Endothelial cell of umbilical vein (primary cell): ENCODE measurements around the gene ADIPOR2.

Experiments used
- CTCF ChIP-seq, 2 donors: IDR thresholded peaks; 1 replicate in 1 of 2; 2 replicates in 1 of 2; pipeline ENCODE4 v1.5.1; 2011; ENCODE audit warnings: low read length in 2 of 2, mild to moderate bottlenecking in 2 of 2, moderate library complexity in 2 of 2, control low read depth in 1 of 2, inconsistent platforms in 1 of 2, low read depth in 1 of 2; ENCODE audit not compliant: insufficient read depth in 1 of 2; ENCODE audit errors: extremely low read depth in 1 of 2
- EZH2 ChIP-seq: IDR thresholded peaks from 2 replicates; pipeline ENCODE4 v1.6.1; 2012; ENCODE audit warnings: borderline replicate concordance, low read depth, mild to moderate bottlenecking, moderate library complexity, low read length, inconsistent platforms; ENCODE audit not compliant: severe bottlenecking
- MAX ChIP-seq: IDR thresholded peaks from 2 replicates; pipeline ENCODE4 v1.6.1; 2011; ENCODE audit not compliant: insufficient read depth, insufficient read length
- MYC ChIP-seq: IDR thresholded peaks from one replicate; pipeline ENCODE4 v1.6.1; 2011; ENCODE audit warnings: mild to moderate bottlenecking, low read depth, low read length
- POLR2A ChIP-seq: IDR thresholded peaks from 2 replicates; pipeline ENCODE4 v1.6.1; 2012; ENCODE audit warnings: low read depth, mild to moderate bottlenecking, control low read depth, low read length
- POLR2AphosphoS5 ChIP-seq: IDR thresholded peaks from 2 replicates; pipeline ENCODE4 v1.6.1; 2012; ENCODE audit warnings: low read depth, mild to moderate bottlenecking, control low read depth, low read length, moderate library complexity; ENCODE audit not compliant: insufficient read depth

- TF ChIP-seq POLR2AphosphoS5 (no peak), CTCF (IDR thresholded peaks at IDR 0.05; ENCODE audit: extremely low read depth in 1 of 2, insufficient read depth in 1 of 2, low read depth in 1 of 2, low read length in 2 of 2) (no peak), MAX (no peak), POLR2A (no peak), EZH2 (no peak), MYC (no peak)
These were observed 5.9 kb downstream of the ADIPOR2 start for GRCh38 chr12:1696800-1697199.
